ENCODE data around the gene ARHGAP25. TPM values are rescaled to one million over a fixed set of nuclear protein-coding genes. Genes with fewer than 3 reads are reported as not detected.

The ARHGAP25 gene
- total and polyA plus RNA-seq, 12 donors, result 2.6 to 17.3 (median 5.2) TPM

DNA sequence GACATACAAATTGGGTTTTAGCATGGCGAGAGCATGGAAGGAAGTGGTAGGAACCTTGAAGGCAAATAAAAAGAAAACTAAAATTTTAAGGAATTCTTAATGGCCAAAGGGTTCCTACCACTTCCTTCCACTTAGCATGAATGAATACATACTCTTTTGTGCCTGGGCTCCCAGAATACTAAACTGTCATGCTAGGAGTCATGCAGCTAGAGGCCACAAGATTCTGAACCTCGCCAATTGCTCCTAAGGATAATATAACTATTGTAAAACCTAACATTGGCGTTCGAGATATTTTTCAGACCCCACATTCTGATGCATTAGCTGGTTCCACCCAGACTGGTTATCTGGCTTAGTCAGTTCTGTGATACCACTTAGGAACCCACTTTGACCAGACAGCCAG lies 38.6 kb upstream of the ARHGAP25 start:
- peaks cover 0 to 20% (median 0%) of the 10 kb centered on the region in 11 donors for H3K9me3 ChIP-seq
- H3K4me1 ChIP-seq, result peaks cover 0 to 2% (median 0%) of the 10 kb centered on the region in 9 donors
- ATAC-seq, result no peak
- H3K27ac ChIP-seq, result no peak overlapping the region
- TF ChIP-seq, protein P1, sequence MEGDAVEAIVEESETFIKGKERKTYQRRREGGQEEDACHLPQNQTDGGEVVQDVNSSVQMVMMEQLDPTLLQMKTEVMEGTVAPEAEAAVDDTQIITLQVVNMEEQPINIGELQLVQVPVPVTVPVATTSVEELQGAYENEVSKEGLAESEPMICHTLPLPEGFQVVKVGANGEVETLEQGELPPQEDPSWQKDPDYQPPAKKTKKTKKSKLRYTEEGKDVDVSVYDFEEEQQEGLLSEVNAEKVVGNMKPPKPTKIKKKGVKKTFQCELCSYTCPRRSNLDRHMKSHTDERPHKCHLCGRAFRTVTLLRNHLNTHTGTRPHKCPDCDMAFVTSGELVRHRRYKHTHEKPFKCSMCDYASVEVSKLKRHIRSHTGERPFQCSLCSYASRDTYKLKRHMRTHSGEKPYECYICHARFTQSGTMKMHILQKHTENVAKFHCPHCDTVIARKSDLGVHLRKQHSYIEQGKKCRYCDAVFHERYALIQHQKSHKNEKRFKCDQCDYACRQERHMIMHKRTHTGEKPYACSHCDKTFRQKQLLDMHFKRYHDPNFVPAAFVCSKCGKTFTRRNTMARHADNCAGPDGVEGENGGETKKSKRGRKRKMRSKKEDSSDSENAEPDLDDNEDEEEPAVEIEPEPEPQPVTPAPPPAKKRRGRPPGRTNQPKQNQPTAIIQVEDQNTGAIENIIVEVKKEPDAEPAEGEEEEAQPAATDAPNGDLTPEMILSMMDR (IDR thresholded peaks at IDR 0.05), result no peak
- H3K27me3 ChIP-seq, result peaks cover 0 to 17% (median 0%) of the 10 kb centered on the region in 7 donors
- H3K4me3 ChIP-seq, result no peak overlapping the region
- DNase-seq, result no peak
- intact Hi-C loops (cut with DNase I), result no loop called here
- no peaks in the 10 kb centered on the region for H3K36me3 ChIP-seq
- WGBS, 2 donors, result 87 to 88% methylated on average over 4 of the region's 4 CpGs

GRCh38 chr2:68696554-68696953 lies 38.1 kb upstream of the ARHGAP25 start:
- H3K9me3 ChIP-seq, result peaks cover 0 to 20% (median 0%) of the 10 kb centered on the region in 11 donors
- DNase-seq (no peak), ATAC-seq (no peak)
- 78 to 87% methylated on average over 2 of the region's 2 CpGs for WGBS, 2 donors
- no peaks in the 10 kb centered on the region for H3K36me3 ChIP-seq
- H3K4me1 ChIP-seq, result no peaks in the 10 kb centered on the region
- TF ChIP-seq, protein P1 (IDR thresholded peaks at IDR 0.05), result no peak
- H3K27ac ChIP-seq, result no peak overlapping the region
- intact Hi-C loops (cut with DNase I), result no loop called here
- no peak overlapping the region for H3K4me3 ChIP-seq
- H3K27me3 ChIP-seq, result peaks cover 0 to 18% (median 0%) of the 10 kb centered on the region in 7 donors

DNA sequence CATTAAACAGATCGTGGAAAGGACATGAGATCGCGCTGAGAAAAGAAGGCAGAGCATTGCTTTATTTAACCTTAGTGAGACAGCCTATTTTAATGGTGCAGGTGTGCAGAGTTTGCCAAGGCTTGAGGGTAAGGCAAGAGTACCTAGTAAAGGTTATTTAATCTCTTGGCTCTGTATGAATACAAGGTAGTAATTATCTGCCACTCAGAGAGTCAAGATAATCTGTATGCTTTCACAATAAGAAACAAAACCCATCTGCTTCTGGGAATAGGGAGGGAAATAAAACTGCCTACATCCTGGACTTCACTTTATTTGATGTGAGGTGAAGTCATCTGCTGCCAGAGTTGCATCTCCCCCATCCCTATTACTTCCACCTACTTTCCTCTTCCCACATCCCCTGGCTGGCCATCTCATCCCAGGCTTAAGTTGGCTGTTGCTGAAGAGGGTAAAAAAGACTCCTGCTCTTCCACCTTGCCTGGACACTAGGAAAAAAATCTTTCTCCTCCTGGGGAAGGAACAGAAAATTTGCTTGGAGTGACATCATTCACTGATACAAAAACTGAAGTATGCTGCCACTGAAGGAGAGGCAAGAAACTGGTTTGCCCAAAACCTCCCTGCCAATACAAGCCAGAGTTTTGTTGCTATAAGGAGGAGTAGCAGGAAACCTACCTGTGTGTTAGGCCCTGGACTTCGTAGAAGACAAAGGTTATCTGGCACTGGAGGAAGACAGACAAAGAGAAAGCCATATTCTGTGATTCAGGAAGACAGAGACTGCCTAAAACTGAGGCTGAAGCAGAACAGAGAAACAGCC lies 35.8 kb upstream of the ARHGAP25 start:
- Histone ChIP-seq H3K4me3 (no peak overlapping the region), H3K27ac (no peak overlapping the region), H3K36me3 (no peaks in the 10 kb centered on the region), H3K9me3 (peaks cover 0 to 20% (median 0%) of the 10 kb centered on the region in 11 donors), H3K4me1 (no peaks in the 10 kb centered on the region), H3K27me3 (peaks cover 0 to 18% (median 0%) of the 10 kb centered on the region in 7 donors)
- DNase-seq (no peak), ATAC-seq (no peak)
- intact Hi-C loops (cut with DNase I), result no loop called here
- TF ChIP-seq, protein P1 (IDR thresholded peaks at IDR 0.05), result no peak
- 68 to 73% methylated on average over 4 of the region's 4 CpGs for WGBS, 2 donors

DNA sequence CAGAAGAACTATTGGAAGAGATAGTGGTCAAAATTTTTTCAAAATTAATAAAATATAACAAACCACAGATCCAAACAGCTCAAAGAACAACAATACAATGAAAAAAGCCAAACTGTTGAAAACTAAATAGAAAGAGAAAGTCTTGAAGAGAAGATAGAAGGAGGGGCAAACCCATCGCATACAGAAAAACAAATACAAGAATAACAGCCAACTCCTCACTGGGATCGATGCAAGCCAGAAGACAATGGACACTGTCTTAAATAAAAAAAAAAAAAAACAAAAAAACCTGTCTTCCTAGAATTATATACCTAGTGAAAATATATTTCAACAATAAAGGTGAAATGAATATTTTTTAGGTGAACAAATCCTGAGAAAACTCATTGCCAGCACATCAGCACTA lies 34.1 kb upstream of the ARHGAP25 start:
- ATAC-seq (no peak), DNase-seq (no peak)
- peaks cover 0 to 20% (median 0%) of the 10 kb centered on the region in 11 donors for H3K9me3 ChIP-seq
- no peak overlapping the region for H3K4me3 ChIP-seq
- TF ChIP-seq, protein P1 (IDR thresholded peaks at IDR 0.05), result no peak
- no peak overlapping the region for H3K27ac ChIP-seq
- no peaks in the 10 kb centered on the region for H3K36me3 ChIP-seq
- intact Hi-C loops (cut with DNase I), result loop anchor here in 2 of 10 donors (10.0 kb wide), 2 partner anchors 216 to 224 kb away; no protein-coding TSS in a partner anchor
- peaks cover 0 to 18% (median 0%) of the 10 kb centered on the region in 7 donors for H3K27me3 ChIP-seq
- no peaks in the 10 kb centered on the region for H3K4me1 ChIP-seq
- WGBS, 2 donors, result 95 to 99% methylated on average over 2 of the region's 2 CpGs
